GM03348 (cell line): ENCODE measurements around the gene SLC29A1.
A peak's percentile ranks its signal among the peaks of the same experiment; 100 is the strongest.
"Not testable (repeated sequence)": the region's sequence is repeated elsewhere in the genome, so short reads cannot be mapped to it uniquely, and the experiment has no call there.

ENCODE experiments used
- DNase-seq: peaks from one replicate; pipeline ENCODE4 v3.0.0; 2012; ENCODE audit warnings: low spot score

SLC29A1 gene

GRCh38 chr6:44222486-44223318 is 693 bp upstream of the SLC29A1 start:
- no peak for DNase-seq

- no peak for DNase-seq
These were observed 902 bp downstream of the SLC29A1 start for GRCh38 chr6:44224029-44224964.

- no peak for DNase-seq
These were observed 1.5 kb downstream of the SLC29A1 start for GRCh38 chr6:44224965-44225305.

- DNase-seq, result no peak
These were observed 2.4 kb downstream of the SLC29A1 start for GRCh38 chr6:44225579-44226325.

DNA sequence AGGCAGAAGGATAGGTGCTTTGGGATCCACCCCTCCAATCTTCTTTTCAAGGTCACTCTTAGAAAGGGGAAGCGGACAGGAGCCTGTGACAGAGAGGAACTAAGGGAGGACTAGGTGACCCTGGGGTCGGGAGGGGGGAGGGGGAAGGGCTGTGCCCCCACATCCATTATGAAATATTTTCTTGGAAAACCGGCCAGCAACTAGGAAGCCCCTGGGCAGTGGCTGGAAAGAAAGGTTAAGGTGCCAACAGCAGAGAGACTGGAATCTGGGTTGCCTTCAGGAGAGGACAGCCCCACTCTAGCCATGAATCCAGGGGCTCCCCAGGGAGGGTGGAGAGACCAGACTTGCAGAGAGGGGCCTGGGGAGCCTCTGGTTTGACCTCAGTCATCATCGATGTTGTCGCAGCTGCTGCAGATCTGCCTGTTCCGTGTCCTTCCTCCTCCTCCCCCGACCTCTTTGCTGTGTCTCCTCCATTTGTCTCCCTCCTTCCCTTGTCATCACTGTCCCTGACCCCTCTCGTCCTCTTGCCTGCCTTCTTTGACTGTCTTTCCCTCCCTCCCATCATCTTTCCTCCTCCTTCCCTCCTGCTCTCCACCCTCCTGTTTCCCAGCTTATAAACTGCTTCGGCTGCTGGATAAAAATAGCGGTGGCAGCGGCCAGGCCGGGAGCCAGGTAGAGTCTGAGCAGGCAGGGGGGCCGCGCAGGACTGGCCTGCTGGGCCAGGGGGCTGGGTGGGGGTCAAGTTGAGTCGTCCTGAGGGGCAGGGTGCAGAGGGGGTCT is 3.2 kb downstream of the SLC29A1 start:
- DNase-seq, result no peak

DNA sequence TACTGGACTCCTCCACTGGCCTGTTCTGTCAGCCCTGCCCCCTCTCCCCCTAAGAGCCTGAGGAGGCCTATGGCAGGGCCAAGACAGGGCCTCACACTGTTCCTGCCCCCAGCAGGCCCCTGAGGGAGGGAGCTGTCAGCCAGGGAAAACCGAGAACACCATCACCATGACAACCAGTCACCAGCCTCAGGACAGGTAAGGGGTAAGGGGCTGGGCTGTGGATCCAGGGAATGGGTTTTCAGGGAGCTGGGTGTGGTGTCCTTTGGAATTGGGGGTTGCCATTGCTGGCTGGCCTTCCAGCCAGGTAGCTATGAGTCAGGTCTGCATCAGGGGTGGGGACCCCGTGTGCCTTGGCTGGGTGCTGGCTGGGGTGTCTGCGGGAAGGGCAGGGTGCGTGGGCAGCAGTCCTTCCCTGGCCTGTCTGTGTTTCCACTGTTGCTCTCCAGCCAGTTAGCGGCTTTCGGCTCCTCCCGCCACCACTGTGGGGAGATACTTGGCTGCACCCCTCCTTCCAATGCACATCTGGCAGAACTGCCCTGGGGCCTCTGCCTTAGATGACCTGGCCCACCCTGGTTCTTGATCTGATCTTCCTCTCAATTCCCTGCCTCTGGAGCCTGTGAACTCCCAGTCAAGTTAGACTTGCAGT is 3.9 kb downstream of the SLC29A1 start:
- DNase-seq, result no peak

DNA sequence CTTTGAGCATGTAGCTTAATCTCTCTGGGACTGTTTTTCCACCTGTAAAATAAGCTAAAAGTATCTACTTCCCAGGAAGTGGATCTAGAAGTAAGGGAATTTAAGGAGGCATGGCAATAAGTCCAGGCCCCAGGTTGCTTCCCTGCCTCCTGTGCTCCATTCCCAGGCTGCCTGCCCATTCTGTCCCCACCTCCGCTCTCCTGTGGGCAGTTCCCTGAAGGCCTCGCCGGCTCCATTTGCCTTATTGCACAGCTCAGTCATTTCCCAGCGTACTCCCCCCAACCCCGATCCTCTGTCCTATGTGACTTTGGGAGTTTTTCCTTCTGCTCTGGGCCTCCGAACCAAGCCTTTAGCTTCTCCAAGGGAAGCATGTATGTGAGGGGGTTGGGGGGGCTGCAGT is 4.6 kb downstream of the SLC29A1 start:
- DNase-seq, result no peak

- no peak for DNase-seq
These were observed 5.0 kb downstream of the SLC29A1 start for GRCh38 chr6:44228433-44228832.

DNA sequence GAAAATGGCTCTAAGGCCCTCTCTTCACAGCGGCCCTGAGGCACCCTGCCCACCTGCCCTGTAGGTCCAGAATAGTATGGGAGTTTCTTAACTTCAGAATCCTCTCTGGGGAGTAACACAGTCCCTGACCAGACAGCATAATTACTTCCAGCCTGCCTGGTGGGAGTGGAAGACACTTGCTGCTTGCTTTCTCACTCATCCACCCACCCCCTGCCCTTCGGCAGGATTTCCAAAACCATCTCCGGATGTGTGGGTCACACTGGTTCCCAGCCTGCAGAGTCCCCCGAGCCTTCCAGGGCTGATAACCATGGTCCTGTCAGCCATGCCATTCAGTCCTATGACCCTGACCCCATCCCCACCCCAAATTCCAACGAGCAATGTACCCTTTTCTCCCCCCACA is 5.4 kb downstream of the SLC29A1 start:
- peak; percentile 64 for DNase-seq

DNA sequence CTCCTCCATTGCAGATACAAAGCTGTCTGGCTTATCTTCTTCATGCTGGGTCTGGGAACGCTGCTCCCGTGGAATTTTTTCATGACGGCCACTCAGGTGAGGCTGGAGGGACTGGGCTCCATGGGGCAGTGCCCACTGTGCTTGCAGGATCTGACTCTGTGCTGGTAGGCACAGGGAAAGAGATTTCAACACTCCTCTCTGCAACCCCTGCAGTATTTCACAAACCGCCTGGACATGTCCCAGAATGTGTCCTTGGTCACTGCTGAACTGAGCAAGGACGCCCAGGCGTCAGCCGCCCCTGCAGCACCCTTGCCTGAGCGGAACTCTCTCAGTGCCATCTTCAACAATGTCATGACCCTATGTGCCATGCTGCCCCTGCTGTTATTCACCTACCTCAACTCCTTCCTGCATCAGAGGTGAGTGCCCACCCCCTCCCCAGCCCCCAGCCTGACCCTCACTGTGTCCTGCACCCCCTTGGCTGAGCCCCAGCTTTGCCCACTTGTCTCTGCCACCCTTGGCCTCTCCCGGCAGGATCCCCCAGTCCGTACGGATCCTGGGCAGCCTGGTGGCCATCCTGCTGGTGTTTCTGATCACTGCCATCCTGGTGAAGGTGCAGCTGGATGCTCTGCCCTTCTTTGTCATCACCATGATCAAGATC is 6.1 kb downstream of the SLC29A1 start:
- no peak for DNase-seq

GRCh38 chr6:44230034-44230675 is 6.8 kb downstream of the SLC29A1 start:
- no peak for DNase-seq

- DNase-seq, result not testable (repeated sequence)
These were observed 8.0 kb downstream of the SLC29A1 start for GRCh38 chr6:44231426-44231825.

DNA sequence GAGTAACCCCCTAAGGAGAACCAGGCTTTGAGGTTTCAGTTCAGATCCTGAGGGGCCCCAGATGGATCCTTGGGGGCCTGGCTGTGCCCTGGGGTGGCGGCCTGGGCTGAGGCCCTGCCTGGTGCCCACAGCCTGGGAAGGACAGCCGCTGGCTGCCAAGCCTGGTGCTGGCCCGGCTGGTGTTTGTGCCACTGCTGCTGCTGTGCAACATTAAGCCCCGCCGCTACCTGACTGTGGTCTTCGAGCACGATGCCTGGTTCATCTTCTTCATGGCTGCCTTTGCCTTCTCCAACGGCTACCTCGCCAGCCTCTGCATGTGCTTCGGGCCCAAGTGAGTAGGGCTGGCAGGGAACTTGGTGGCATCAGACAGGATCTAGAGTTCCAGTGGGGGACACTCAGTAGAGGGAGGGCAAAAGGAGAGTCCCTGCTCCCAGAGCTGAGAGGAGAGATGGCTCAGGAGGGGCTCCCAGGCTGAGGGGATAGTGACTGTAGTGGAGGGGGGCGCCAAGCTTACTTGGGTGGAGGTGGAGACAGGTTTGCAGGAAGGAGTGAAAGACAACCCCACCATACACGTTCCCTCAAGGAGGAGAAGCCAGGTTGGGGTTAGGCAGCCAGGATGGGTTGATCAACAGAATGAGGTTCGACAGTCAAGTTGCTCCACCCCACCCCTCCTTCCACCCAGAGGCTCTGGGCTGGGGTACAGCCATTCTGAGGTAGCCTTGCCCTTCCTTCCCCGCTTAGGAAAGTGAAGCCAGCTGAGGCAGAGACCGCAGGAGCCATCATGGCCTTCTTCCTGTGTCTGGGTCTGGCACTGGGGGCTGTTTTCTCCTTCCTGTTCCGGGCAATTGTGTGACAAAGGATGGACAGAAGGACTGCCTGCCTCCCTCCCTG is 9.5 kb downstream of the SLC29A1 start:
- no peak for DNase-seq

DNA sequence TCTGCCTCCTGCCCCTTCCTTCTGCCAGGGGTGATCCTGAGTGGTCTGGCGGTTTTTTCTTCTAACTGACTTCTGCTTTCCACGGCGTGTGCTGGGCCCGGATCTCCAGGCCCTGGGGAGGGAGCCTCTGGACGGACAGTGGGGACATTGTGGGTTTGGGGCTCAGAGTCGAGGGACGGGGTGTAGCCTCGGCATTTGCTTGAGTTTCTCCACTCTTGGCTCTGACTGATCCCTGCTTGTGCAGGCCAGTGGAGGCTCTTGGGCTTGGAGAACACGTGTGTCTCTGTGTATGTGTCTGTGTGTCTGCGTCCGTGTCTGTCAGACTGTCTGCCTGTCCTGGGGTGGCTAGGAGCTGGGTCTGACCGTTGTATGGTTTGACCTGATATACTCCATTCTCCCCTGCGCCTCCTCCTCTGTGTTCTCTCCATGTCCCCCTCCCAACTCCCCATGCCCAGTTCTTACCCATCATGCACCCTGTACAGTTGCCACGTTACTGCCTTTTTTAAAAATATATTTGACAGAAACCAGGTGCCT is 10.2 kb downstream of the SLC29A1 start:
- no peak for DNase-seq

DNA sequence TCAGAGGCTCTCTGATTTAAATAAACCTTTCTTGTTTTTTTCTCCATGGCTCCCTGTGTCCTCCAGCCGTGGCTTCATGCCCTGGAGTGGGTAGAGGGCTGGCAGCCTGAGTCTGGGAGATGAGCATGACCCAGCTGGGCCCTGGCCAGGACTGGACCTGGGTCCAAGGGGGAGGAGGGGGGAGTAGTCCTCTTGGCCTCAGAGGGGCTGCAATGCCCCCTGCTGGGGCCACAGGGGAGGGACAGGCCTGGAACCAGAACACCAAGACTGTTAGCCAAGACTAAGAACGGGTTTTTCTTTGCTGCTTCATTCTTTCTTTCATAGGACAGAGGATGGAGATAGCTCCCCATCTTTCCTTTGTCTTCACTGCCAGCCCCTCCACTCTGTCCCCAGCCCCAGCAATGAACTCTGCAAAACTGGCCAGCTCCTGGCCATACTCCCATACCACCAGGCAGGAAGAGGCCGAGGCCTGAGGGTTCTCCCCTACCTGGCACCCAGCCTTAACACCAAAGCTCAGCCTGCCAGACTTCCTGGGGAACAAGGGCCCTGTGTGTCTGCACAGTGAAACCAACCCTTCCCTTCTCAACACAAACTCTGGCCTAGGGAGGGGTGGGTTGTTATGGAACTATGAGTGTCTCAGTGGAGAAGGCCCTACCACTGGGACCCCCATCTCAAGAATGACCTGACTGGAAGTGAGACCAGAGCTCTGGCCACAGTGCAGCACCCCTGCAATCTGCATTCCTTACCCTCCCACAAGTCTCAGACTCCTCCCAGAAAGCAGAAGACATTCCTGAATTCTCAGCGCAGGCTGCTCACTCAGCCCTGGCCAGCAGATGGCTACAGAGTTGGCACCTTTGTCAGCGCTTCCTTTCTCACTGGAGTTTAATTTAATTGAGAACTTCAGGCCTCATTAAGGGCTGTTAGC is 11.0 kb downstream of the SLC29A1 start:
- DNase-seq, result peak; percentile 90

GRCh38 chr6:44235269-44235668 is 11.9 kb downstream of the SLC29A1 start:
- no peak for DNase-seq

DNA sequence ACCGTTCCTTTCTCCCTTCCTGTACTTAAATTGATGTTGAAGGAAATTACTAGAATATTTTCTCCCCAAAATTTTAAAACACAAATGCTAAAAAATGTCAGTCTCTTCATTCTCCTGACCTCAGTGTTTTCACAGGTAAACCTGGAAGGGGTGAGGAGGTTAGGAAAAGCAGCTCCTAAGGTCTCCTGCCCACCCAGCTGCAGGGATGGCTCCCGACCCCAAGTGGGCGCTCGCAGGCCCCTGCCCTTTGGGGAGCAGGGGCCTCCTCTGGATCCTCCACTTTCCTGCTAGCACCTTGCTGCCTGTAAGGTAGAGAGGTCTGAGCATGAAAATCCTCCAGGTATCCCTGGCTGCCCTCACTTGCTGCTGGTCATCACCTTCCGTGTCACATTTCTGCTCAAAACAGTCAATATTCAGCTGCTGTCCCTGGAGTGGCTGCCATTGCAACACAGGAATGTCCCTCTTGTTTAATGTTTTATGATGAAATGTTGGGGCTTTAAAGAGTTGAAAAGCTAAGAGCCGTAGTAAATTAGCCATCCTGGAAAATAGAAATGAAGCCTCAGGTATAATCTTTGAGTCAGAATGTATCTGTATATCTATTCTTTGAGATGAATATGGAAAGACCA is 12.6 kb downstream of the SLC29A1 start:
- DNase-seq, result no peak
